ENCODE results near the gene ETFA. TPM values are rescaled to one million over a fixed set of nuclear protein-coding genes. Genes with fewer than 3 reads are reported as not detected.

Gene ETFA
- total RNA-seq, 2 experiments from 2014 or later: 84.8 to 146 TPM

GRCh38 chr15:76179023-76179422, 132.2 kb downstream of the ETFA start:
- Histone ChIP-seq H3K36me3 (ENCODE audit: insufficient read depth, low read length) (no peaks in the 10 kb centered on the region), H4K20me1 (ENCODE audit: insufficient read depth, low read length) (no peaks in the 10 kb centered on the region), H3K4me2 (ENCODE audit: low read length) (no peak overlapping the region), H3K4me3 (ENCODE audit: low read depth, low read length, poor library complexity, severe bottlenecking) (no peak overlapping the region), H3K79me2 (ENCODE audit: insufficient read depth, low read depth, low read length) (no peaks in the 10 kb centered on the region), H3K9me3 (ENCODE audit: low read length) (no peaks in the 10 kb centered on the region), H2AFZ (ENCODE audit: low read length) (no peak overlapping the region), H3K9me2 (ENCODE audit: insufficient read depth, low read length) (no peaks in the 10 kb centered on the region), H3K27ac (ENCODE audit: low read depth, low read length, poor library complexity, severe bottlenecking) (no peak overlapping the region), H3K4me1 (ENCODE audit: insufficient read depth, low read length, poor library complexity, severe bottlenecking) (no peaks in the 10 kb centered on the region)
- DNase-seq (ENCODE audit: low spot score): no peak
- POLR2A ChIA-PET: no interaction called here
- CTCF ChIA-PET (ENCODE audit: unreplicated experiment): no interaction called here
- intact Hi-C loops (cut with micrococcal nuclease; ENCODE audit: unreplicated experiment): no loop called here
- TF ChIP-seq EZH2phosphoT487 (IDR thresholded peaks at IDR 0.05; ENCODE audit: borderline replicate concordance, low read depth, low read length) (no peak), CTCF (conservative IDR thresholded peaks at IDR 0.05; ENCODE audit: low read length) (no peak)
- no TSS peak for BruUV-seq (replicated peaks)

- no peak overlapping the region for H3K4me2 ChIP-seq (ENCODE audit: low read length)
- no peaks in the 10 kb centered on the region for H3K4me1 ChIP-seq (ENCODE audit: insufficient read depth, low read length, poor library complexity, severe bottlenecking)
- CTCF ChIA-PET (ENCODE audit: unreplicated experiment): no interaction called here
- H3K36me3 ChIP-seq (ENCODE audit: insufficient read depth, low read length): no peaks in the 10 kb centered on the region
- H3K9me2 ChIP-seq (ENCODE audit: insufficient read depth, low read length): no peaks in the 10 kb centered on the region
- DNase-seq (ENCODE audit: low spot score): no peak
- no peak overlapping the region for H2AFZ ChIP-seq (ENCODE audit: low read length)
- no peaks in the 10 kb centered on the region for H3K79me2 ChIP-seq (ENCODE audit: insufficient read depth, low read depth, low read length)
- intact Hi-C loops (cut with micrococcal nuclease; ENCODE audit: unreplicated experiment): no loop called here
- no peak overlapping the region for H3K27ac ChIP-seq (ENCODE audit: low read depth, low read length, poor library complexity, severe bottlenecking)
- POLR2A ChIA-PET: no interaction called here
- no peaks in the 10 kb centered on the region for H3K9me3 ChIP-seq (ENCODE audit: low read length)
- no peaks in the 10 kb centered on the region for H4K20me1 ChIP-seq (ENCODE audit: insufficient read depth, low read length)
- TF ChIP-seq CTCF (conservative IDR thresholded peaks at IDR 0.05; ENCODE audit: low read length) (no peak), EZH2phosphoT487 (IDR thresholded peaks at IDR 0.05; ENCODE audit: borderline replicate concordance, low read depth, low read length) (no peak)
- BruUV-seq (replicated peaks): no TSS peak
- no peak overlapping the region for H3K4me3 ChIP-seq (ENCODE audit: low read depth, low read length, poor library complexity, severe bottlenecking)
Observed at GRCh38 chr15:76178296-76179000, 132.8 kb downstream of the ETFA start.

GRCh38 chr15:76177491-76178040, 133.7 kb downstream of the ETFA start:
- no peaks in the 10 kb centered on the region for H3K4me1 ChIP-seq (ENCODE audit: insufficient read depth, low read length, poor library complexity, severe bottlenecking)
- no peaks in the 10 kb centered on the region for H3K9me3 ChIP-seq (ENCODE audit: low read length)
- no peaks in the 10 kb centered on the region for H3K79me2 ChIP-seq (ENCODE audit: insufficient read depth, low read depth, low read length)
- no peaks in the 10 kb centered on the region for H3K9me2 ChIP-seq (ENCODE audit: insufficient read depth, low read length)
- DNase-seq (ENCODE audit: low spot score): no peak
- no peak overlapping the region for H3K27ac ChIP-seq (ENCODE audit: low read depth, low read length, poor library complexity, severe bottlenecking)
- H2AFZ ChIP-seq (ENCODE audit: low read length): no peak overlapping the region
- no peaks in the 10 kb centered on the region for H3K36me3 ChIP-seq (ENCODE audit: insufficient read depth, low read length)
- H3K4me3 ChIP-seq (ENCODE audit: low read depth, low read length, poor library complexity, severe bottlenecking): no peak overlapping the region
- TF ChIP-seq EZH2phosphoT487 (IDR thresholded peaks at IDR 0.05; ENCODE audit: borderline replicate concordance, low read depth, low read length): no peak
- no peak for TF ChIP-seq CTCF (conservative IDR thresholded peaks at IDR 0.05; ENCODE audit: low read length)
- H4K20me1 ChIP-seq (ENCODE audit: insufficient read depth, low read length): no peaks in the 10 kb centered on the region
- POLR2A ChIA-PET: no interaction called here
- CTCF ChIA-PET (ENCODE audit: unreplicated experiment): no interaction called here
- BruUV-seq (replicated peaks): no TSS peak
- intact Hi-C loops (cut with micrococcal nuclease; ENCODE audit: unreplicated experiment): no loop called here
- no peak overlapping the region for H3K4me2 ChIP-seq (ENCODE audit: low read length)

All from OCI-LY7 (cell line).